HG02970 (cell line): ENCODE results near the gene PIK3C2G.
"Not testable (repeated sequence)": the region's sequence is repeated elsewhere in the genome, so short reads cannot be mapped to it uniquely, and the experiment has no call there.

Experiments
- ATAC-seq: cut with Tn5 transposase; IDR thresholded peaks from one replicate; pipeline ENCODE4 v1.9.1; 2021; ENCODE audit warnings: mild to moderate bottlenecking, moderate library complexity, moderate number of reproducible peaks; ENCODE audit not compliant: unreplicated experiment, low FRiP score

Gene PIK3C2G

GRCh38 chr12:18456344-18456743 lies 195.0 kb downstream of the PIK3C2G start:
- no peak for ATAC-seq

DNA sequence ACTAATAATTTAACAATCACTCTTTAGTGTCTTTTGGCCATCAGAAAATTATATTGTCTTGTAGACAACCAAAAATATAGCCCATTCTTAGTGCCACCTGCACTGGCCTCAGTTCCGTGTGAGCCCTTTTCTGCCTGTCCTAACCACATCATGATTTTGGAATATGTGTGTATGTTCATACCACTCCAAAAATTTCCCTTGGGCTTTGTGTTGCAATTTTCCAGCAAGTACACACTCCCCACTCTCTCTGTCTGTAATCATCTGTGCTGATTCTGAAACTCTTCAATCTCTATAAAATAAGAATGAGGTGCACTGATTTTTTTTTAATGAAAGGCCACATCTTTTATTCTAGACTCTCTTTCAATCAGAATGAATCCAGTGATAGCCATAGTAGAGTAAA lies 196.0 kb downstream of the PIK3C2G start:
- no peak for ATAC-seq

GRCh38 chr12:18461758-18462157 lies 200.4 kb downstream of the PIK3C2G start:
- ATAC-seq = no peak

DNA sequence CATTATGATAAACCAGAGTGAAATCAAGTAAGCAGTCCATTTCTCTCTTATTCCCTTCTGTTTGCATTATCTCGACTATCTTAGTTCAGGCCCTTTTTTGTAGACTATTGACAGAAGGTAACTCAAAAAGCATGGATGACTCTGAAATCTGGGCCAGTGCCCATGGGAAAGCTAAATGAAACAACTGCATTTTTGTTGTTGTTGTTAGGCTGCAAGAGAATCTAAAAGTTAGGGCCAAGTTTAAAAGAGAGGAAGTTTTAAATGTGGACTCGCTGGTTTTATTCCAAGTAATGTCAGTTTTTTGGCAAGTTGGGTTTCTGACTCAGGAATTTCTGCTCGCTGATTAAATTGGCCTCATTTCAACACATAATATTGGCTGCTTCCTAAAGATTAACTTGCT lies 201.1 kb downstream of the PIK3C2G start:
- ATAC-seq = no peak

DNA sequence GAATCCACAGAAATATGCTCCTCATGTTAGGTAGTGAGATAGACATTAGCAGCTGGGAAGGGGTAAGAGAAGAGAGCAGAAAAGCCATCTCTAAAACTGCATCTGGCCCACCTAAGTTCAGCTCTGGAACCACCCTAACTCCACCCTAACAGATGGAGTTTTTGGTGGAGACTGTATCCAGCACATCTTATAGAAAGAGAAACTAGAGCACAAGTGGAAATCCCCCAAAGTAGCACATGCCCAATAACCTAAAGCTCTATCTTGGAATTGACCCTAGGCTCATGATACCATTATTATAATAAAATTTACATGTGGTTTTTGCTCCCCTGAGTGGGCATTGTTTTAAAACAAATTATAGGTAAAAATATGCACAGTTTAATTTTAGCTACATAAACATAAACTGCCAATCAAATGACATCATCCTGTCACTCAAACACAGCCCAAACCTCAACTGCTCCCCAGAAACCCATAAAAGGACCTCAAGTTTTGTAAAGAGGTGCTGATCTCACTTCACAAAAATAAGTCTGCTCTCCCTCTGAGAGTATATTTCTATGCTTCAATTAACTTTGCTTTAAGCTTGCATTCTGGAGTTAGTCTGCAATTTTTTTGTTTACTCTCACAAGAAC lies 206.4 kb downstream of the PIK3C2G start:
- ATAC-seq = no peak

DNA sequence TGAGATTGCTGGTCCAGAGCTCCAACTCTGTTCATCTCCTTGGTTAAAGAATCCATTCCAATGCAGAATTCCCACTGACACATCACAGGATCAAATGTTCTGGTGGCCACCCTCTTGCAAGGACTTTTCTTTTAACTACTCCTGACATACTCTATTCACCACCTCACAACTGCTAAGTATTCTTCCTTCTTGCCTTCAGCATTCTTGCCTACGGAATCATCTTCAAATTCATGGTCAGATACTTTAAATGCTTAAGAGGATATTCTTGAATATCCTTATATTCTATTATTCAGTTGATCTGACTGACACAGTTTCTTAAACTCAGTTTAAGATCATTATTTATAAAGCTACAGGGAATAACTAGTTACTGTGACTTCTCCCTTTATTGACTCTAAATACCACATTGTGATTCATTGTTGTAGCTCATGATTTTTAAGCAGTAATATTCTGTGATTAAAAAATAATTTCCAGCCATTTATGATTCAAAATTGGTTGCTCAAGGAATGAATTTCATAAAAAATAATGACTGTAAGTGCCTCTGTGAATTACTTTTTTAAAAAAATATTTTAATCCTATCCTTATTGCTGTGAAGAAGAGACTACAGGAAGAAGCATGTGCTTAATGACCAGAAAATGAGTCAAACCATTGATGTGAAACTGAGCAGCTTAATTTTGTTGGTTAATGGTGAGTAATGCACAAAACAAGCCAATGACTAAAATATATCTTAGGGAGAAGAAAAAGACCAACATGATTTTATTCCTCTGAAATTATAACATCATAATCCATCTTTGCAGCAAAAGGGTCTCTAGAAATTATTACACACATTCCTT lies 207.1 kb downstream of the PIK3C2G start:
- ATAC-seq = no peak

GRCh38 chr12:18470251-18470650 lies 208.9 kb downstream of the PIK3C2G start:
- ATAC-seq = no peak

- ATAC-seq = no peak
Measured at GRCh38 chr12:18472304-18472703, 211.0 kb downstream of the PIK3C2G start.

DNA sequence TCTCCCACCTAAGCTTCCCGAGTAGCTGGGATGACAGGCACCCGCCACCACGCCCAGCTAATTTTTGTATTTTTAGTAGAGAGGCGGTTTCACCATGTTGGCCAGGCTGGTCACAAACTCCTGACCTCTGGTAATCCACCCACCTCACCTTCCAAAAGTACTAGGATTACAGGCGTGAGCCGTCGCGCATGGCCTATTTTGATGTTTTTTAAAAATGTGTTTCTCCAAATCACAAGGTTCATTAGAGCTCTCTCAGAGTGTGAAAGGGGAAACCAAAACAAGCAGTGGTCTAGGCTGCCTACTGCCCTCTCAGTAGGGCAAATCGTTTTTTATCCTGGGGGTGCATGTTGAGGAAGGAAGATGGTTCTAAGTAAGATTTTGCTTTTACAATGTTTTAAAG lies 211.5 kb downstream of the PIK3C2G start:
- no peak for ATAC-seq

- ATAC-seq = no peak
Measured at GRCh38 chr12:18476861-18477260, 215.5 kb downstream of the PIK3C2G start.

DNA sequence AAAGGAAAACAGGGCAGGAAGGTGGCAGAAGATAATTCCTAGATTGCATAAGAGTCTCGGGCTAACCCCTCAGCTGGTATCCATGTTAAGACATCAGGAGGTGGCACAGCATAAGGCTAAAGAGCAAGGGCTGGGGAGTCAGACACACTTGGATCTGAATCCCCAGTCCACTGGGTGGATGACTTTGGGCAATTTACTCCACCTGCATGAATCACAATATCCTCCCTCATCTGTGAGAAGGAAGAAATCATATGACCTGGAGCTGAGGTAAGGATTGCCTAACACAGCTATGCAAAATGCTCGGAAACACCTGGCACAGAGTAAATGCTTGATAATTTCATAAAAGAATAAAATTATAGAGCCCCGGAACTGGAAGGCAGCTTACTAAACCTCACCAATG lies 217.9 kb downstream of the PIK3C2G start:
- no peak for ATAC-seq

GRCh38 chr12:18482601-18483120 lies 221.3 kb downstream of the PIK3C2G start:
- ATAC-seq = no peak

DNA sequence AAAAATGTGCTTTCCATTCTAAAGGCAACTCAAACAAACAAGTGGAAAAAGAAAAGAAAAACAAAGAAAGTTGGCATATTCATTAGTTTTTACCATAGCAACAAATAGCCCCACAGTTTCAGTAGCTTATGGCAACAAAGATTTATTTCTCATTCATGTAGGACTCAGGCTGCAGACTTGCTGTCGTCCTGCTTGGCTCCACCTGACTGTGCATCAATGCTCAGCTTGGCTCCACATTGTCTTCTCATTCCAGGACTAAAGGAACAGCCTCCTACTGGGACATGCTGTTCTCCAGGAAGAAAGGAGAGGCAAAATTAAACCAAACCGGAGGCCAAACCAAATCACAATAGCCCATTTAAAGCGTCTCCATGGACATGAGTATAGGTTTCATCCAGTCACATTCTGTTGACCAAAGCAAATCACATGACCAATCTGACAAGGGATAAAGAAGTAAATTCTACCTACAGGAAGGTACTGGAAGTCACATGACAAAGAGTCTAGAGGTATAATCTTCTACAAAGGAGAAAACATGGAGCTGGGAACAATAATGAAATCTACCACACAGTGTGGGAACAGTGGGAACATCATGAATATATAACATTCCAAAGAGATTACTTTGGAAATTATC lies 222.5 kb downstream of the PIK3C2G start:
- no peak for ATAC-seq

GRCh38 chr12:18486036-18486435 lies 224.7 kb downstream of the PIK3C2G start:
- no peak for ATAC-seq

DNA sequence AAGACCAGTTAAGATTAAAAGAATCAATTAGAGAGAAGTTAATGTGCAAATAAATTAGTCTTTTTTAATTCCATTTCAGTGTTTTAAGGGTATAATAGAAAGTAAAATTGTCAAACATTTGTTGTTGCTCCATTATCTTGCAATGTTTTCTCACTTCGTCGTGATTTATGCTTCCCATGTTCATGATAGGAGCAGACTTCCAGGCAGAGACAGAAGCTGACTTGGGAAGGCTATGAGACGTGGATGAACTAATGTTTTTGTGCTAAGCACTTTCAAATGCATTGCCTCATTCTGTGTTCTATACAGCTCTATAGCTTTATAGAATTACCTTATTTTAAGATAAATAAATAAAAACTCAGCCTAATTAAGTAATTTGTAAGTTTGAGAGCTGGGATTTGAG lies 226.2 kb downstream of the PIK3C2G start:
- ATAC-seq = no peak

DNA sequence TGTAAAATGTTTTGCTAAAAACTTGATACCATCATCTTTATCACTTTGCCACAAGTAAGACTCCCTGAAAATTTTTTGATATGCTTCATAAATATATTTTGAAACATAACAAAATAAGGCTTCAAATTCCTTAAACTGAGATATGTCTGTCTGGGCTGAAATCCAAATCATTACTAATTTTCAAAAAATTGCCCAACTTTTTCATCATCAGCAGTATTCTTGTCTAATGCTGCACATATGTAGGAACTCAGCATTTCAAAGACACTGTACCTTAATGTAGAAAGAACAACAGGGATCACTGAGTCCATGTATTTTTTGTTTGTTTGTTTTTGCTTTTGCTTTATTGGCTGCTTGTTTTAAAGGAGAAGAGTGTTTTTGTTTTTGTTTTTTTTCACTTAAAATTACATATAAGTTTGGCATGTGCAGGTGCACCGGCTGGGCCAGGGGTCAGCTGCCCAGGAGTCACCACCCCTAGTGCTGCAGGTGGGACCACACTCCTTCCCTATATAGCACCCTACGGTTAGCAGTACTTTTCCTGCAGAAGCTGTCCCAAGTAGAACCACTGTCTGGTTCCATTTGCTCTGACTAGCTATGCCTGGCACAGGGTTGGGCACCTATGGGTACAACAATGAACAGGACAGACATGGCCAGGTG lies 231.2 kb downstream of the PIK3C2G start:
- ATAC-seq = no peak

GRCh38 chr12:18496156-18496555 lies 234.8 kb downstream of the PIK3C2G start:
- ATAC-seq = no peak

GRCh38 chr12:18500160-18500574 lies 238.8 kb downstream of the PIK3C2G start:
- ATAC-seq = not testable (repeated sequence)

- not testable (repeated sequence) for ATAC-seq
Measured at GRCh38 chr12:18500736-18501135, 239.4 kb downstream of the PIK3C2G start.

DNA sequence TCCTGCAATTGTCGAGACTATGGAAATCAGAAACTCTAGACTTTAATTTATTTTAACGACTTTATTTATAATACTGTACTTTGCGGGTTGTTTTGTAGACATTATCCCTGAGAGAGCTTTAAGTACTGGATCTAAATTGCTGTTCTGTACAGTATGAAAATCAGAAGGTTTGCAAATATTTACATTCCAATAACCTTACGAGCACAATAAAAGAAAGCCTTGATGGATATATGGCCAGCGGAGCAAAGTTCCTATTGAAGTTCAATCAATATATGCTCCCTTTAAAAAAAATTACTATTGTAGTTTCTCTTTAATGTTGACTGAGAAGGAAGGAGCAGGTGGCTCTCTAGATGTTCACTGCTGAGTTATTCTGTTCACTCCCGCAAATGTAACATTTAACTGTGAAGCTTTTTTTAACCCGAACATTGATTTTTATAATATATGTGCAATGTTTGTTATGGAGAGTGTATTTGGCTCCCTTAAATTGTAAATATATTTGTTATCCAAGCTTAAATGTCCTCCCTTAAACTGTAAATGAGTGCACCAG lies 241.2 kb downstream of the PIK3C2G start:
- ATAC-seq = no peak

- no peak for ATAC-seq
Measured at GRCh38 chr12:18521461-18521860, 260.1 kb downstream of the PIK3C2G start.
